OCI-LY7 (cell line): ENCODE results near the gene ZNF679. TPM values are rescaled to one million over a fixed set of nuclear protein-coding genes. Genes with fewer than 3 reads are reported as not detected.
"Not testable (repeated sequence)": the region's sequence is repeated elsewhere in the genome, so short reads cannot be mapped to it uniquely, and the experiment has no call there.

Experiments used
- BruUV-seq: library from RNA; stranded (reverse); fragments of 400-500 nt; replicated peaks from 2 replicates; lab custom pipeline; 2021; lab: Mats Ljungman, UMichigan
- CTCF ChIA-PET: fragments of 300-600 bp; sonication (Branson Sonifier 250); formaldehyde crosslinking; loops from one replicate; lab custom pipeline; 2022; ENCODE audit warnings: antibody characterized with exemption; ENCODE audit not compliant: unreplicated experiment; lab: Charles Lee
- POLR2A ChIA-PET: fragments of 300-600 bp; sonication (Branson Sonifier 250); formaldehyde crosslinking; loops from one replicate; lab custom pipeline; 2022; ENCODE audit warnings: antibody characterized with exemption; lab: Charles Lee
- DNase-seq: peaks from one replicate; pipeline ENCODE4 v3.0.0-alpha.2; 2015; ENCODE audit warnings: low spot score
- H2AFZ ChIP-seq: fragments of 200-600 bp; sonication (generic), shearing (Covaris generic); 2 replicates; pipeline ENCODE4 v1.6.1; 2014; ENCODE audit warnings: mild to moderate bottlenecking, antibody characterized with exemption, low read length, moderate library complexity
- H3K27ac ChIP-seq: fragments of 200-600 bp; sonication (generic); 2 replicates; pipeline ENCODE4 v1.5.1; 2014; ENCODE audit warnings: mixed run types, low read depth, mild to moderate bottlenecking, moderate library complexity, low read length, inconsistent platforms; ENCODE audit not compliant: poor library complexity, severe bottlenecking
- H3K36me3 ChIP-seq: fragments of 200-600 bp; sonication (generic); 2 replicates; pipeline ENCODE4 v1.6.1; 2014; ENCODE audit warnings: mild to moderate bottlenecking, antibody characterized with exemption, low read length, moderate library complexity, mixed read lengths; ENCODE audit not compliant: insufficient read depth
- H3K4me1 ChIP-seq: fragments of 200-600 bp; sonication (generic); 2 replicates; pipeline ENCODE4 v1.5.1; 2014; ENCODE audit warnings: mild to moderate bottlenecking, low read length; ENCODE audit not compliant: insufficient read depth, poor library complexity, severe bottlenecking
- H3K4me2 ChIP-seq: fragments of 200-600 bp; sonication (generic); 2 replicates; pipeline ENCODE4 v1.6.1; 2014; ENCODE audit warnings: mild to moderate bottlenecking, low read length
- H3K4me3 ChIP-seq: fragments of 200-600 bp; sonication (generic); 2 replicates; pipeline ENCODE4 v1.5.1; 2014; ENCODE audit warnings: mild to moderate bottlenecking, low read depth, low read length; ENCODE audit not compliant: poor library complexity, severe bottlenecking
- H3K79me2 ChIP-seq: fragments of 200-600 bp; sonication (generic); 2 replicates; pipeline ENCODE4 v1.6.1; 2016; ENCODE audit warnings: low read depth, mild to moderate bottlenecking, low read length, moderate library complexity, mixed read lengths; ENCODE audit not compliant: insufficient read depth
- H3K9me2 ChIP-seq: fragments of 200-600 bp; sonication (generic); 2 replicates; pipeline ENCODE4 v1.6.1; 2016; ENCODE audit warnings: mild to moderate bottlenecking, low read length, mixed read lengths; ENCODE audit not compliant: insufficient read depth
- H3K9me3 ChIP-seq: fragments of 200-600 bp; sonication (generic); 2 replicates; pipeline ENCODE4 v1.6.1; 2014; ENCODE audit warnings: mild to moderate bottlenecking, mixed run types, low read length, mixed read lengths
- H4K20me1 ChIP-seq: fragments of 200-600 bp; sonication (generic); 2 replicates; pipeline ENCODE4 v1.6.1; 2014; ENCODE audit warnings: mild to moderate bottlenecking, antibody characterized with exemption, low read length, moderate library complexity, mixed read lengths; ENCODE audit not compliant: insufficient read depth
- CTCF ChIP-seq: fragments of 200-600 bp; sonication (generic); conservative IDR thresholded peaks from 2 replicates; pipeline ENCODE4 v1.5.1; 2014; ENCODE audit warnings: mild to moderate bottlenecking, antibody characterized with exemption, low read length, moderate library complexity, mixed read lengths
- EZH2phosphoT487 ChIP-seq: fragments of 200-600 bp; sonication (generic); IDR thresholded peaks from 2 replicates; pipeline ENCODE4 v1.6.1; 2018; ENCODE audit warnings: low read depth, borderline replicate concordance, mild to moderate bottlenecking, mixed run types, antibody characterized with exemption, low read length, moderate library complexity, mixed read lengths
- intact Hi-C: fragments of 100-400 bp; cut with micrococcal nuclease; formaldehyde crosslinking; loops from one replicate; pipeline ENCODE4 v1.10.0; 2022; ENCODE audit not compliant: unreplicated experiment
- total RNA-seq, 2 experiments: library from RNA; depleted of rRNA in 1 of 2; stranded (reverse); fragments of >200 nt in 1 of 2; shearing (Covaris generic) in 1 of 2; gene quantifications; 2 replicates each; pipeline ENCODE4 v1.2.3, GENCODE V29; 2014 to 2022

The ZNF679 gene
- total RNA-seq, 2 experiments from 2014 or later = not detected

GRCh38 chr7:64313740-64314491, 85.6 kb downstream of the ZNF679 start, which contains the start of gene ZNF736:
Gene ZNF736, plus strand, starts transcription at chr7:64313961. Its CDS starts 190 bp downstream, at chr7:64314151.
- Histone ChIP-seq H4K20me1 (peaks cover 11% of the 10 kb centered on the region; the same call in 1 of the 2 replicates), H3K9me2 (no peaks in the 10 kb centered on the region), H3K4me2 (peak within 1 kb of the TSS; percentile 98), H2AFZ (peak within 1 kb of the TSS; percentile 66; the same call in 1 of the 2 replicates), H3K9me3 (peaks cover 8% of the 10 kb centered on the region; the same call in 1 of the 2 replicates), H3K4me3 (peak within 1 kb of the TSS; percentile 96), H3K4me1 (peaks cover 47% of the 10 kb centered on the region), H3K36me3 (peaks cover 48% of the 10 kb centered on the region), H3K79me2 (peaks cover 57% of the 10 kb centered on the region), H3K27ac (peak within 1 kb of the TSS; percentile 72)
- ChIA-PET POLR2A (interaction anchor here (0.6 to 9.9 kb wide), 7 partner anchors 9 to 1139 kb away, joined by 3 to 115 read pairs (median 4); partner anchors contain the start of gene ZNF680), CTCF (interaction anchor here (1.3 kb wide), 1 partner anchor 249 kb away, joined by 3 read pairs; the partner anchor contains the start of gene ZNF680)
- BruUV-seq = TSS peak; percentile 59
- TF ChIP-seq EZH2phosphoT487 = no peak
- no peak for TF ChIP-seq CTCF
- DNase-seq = peak; percentile 96
- intact Hi-C loops = loop anchor here (10.0 kb wide), 1 partner anchor 1161 kb away; no protein-coding TSS in a partner anchor

GRCh38 chr7:64314566-64314965, 86.3 kb downstream of the ZNF679 start:
- peak overlapping the region; percentile 98 for H3K4me2 ChIP-seq
- peak overlapping the region; percentile 72 for H3K27ac ChIP-seq
- H2AFZ ChIP-seq = peak overlapping the region; percentile 66; the same call in 1 of the 2 replicates
- H3K36me3 ChIP-seq = peaks cover 46% of the 10 kb centered on the region
- peaks cover 11% of the 10 kb centered on the region; the same call in 1 of the 2 replicates for H4K20me1 ChIP-seq
- ChIA-PET POLR2A (interaction anchor here (0.6 to 9.9 kb wide), 5 partner anchors 10 to 1138 kb away, joined by 3 to 115 read pairs (median 5); partner anchors contain the start of gene ZNF680), CTCF (interaction anchor here (1.3 kb wide), 1 partner anchor 249 kb away, joined by 3 read pairs; the partner anchor contains the start of gene ZNF680)
- no TSS peak for BruUV-seq
- H3K9me2 ChIP-seq = no peaks in the 10 kb centered on the region
- DNase-seq = peak; percentile 26
- H3K9me3 ChIP-seq = peaks cover 8% of the 10 kb centered on the region; the same call in 1 of the 2 replicates
- TF ChIP-seq CTCF (no peak), EZH2phosphoT487 (no peak)
- H3K79me2 ChIP-seq = peaks cover 58% of the 10 kb centered on the region
- peak overlapping the region; percentile 96 for H3K4me3 ChIP-seq
- intact Hi-C loops = loop anchor here (10.0 kb wide), 1 partner anchor 1160 kb away; no protein-coding TSS in a partner anchor
- H3K4me1 ChIP-seq = peaks cover 50% of the 10 kb centered on the region

- Histone ChIP-seq H3K79me2 (peaks cover 74% of the 10 kb centered on the region), H3K27ac (peak overlapping the region; percentile 72), H3K36me3 (peaks cover 38% of the 10 kb centered on the region), H3K4me1 (peaks cover 66% of the 10 kb centered on the region), H3K4me3 (peak overlapping the region; percentile 96), H4K20me1 (peaks cover 11% of the 10 kb centered on the region; the same call in 1 of the 2 replicates), H3K4me2 (peak overlapping the region; percentile 98)
- H2AFZ ChIP-seq, H3K9me3 ChIP-seq, BruUV-seq, H3K9me2 ChIP-seq, CTCF ChIA-PET: not testable (repeated sequence)
- intact Hi-C loops = loop anchor here (10.0 kb wide), 1 partner anchor 1159 kb away; no protein-coding TSS in a partner anchor
- DNase-seq = peak; percentile 51
- POLR2A ChIA-PET = interaction anchor here (2.3 to 9.9 kb wide), 2 partner anchors 11 to 247 kb away, joined by 13 to 115 read pairs; partner anchors contain the start of gene ZNF680
These were observed 87.9 kb downstream of the ZNF679 start for GRCh38 chr7:64316031-64316742.
